ENCODE results near the gene PTPRJ. TPM values are rescaled to one million over a fixed set of nuclear protein-coding genes. Genes with fewer than 3 reads are reported as not detected.

PTPRJ gene
- total and polyA plus RNA-seq, 9 of the 15 experiments (the other 6 are each of a cell fraction or from before 2014, with no cell fraction given): 0.56 to 10.7 (median 4.8) TPM

GRCh38 chr11:48101044-48101733 is 120.8 kb downstream of the PTPRJ start:
- no peaks in the 10 kb centered on the region for H3K27me3 ChIP-seq (ENCODE audit: control insufficient read depth in 2 of 2, insufficient read depth in 2 of 2, low read length in 2 of 2)
- intact Hi-C loops (cut with micrococcal nuclease): no loop called here
- peak in 1 of 4 experiments; percentile 31 for DNase-seq (ENCODE audit: extremely low read depth in 1 of 4, low spot score in 3 of 4)
- peaks cover 10% of the 10 kb centered on the region; the same call in 1 of the 2 replicates for H4K20me1 ChIP-seq (replicated peaks; ENCODE audit: control insufficient read depth, insufficient read depth, low read length)
- H3K79me2 ChIP-seq (ENCODE audit: control insufficient read depth, insufficient read depth, low read length): no peaks in the 10 kb centered on the region
- in situ Hi-C loops (cut with MboI): loop anchor here (10.0 kb wide), 1 partner anchor 246 kb away; no protein-coding TSS in a partner anchor
- no TSS peak for BruUV-seq (replicated peaks)
- POLR2A ChIA-PET: interaction anchor here (0.7 to 1.5 kb wide), 3 partner anchors 9 to 273 kb away, joined by 3 to 6 read pairs (median 3); no protein-coding TSS in a partner anchor
- H3K36me3 ChIP-seq (ENCODE audit: control insufficient read depth, insufficient read depth, low read length): no peaks in the 10 kb centered on the region
- H3K27ac ChIP-seq (ENCODE audit: extremely low read depth, low read depth, low read length): no peak overlapping the region
- peak; percentile 60 for ATAC-seq
- FAIRE-seq: no peak
- H3K4me1 ChIP-seq (replicated peaks in 1 of 2; ENCODE audit: control insufficient read depth in 2 of 2, insufficient read depth in 2 of 2, low read length in 2 of 2): peaks cover 11 to 15% of the 10 kb centered on the region in 2 experiments; a peak in 4 of 5 replicates
- CTCF ChIA-PET (ENCODE audit: low intra/inter-chr PET ratio): no interaction called here
- WGBS (ENCODE audit: insufficient coverage, low coverage, missing lambda C conversion rate): 46% methylated on average over 11 of the region's 11 CpGs
- no peaks in the 10 kb centered on the region for H3K9me1 ChIP-seq (ENCODE audit: control insufficient read depth, insufficient read depth, low read length)
- no peak overlapping the region for H3K4me3 ChIP-seq
- peak overlapping the region in 1 of 2 experiments; percentile 32; a peak in 1 of 4 replicates for H3K9ac ChIP-seq (ENCODE audit: insufficient read depth in 1 of 2, low read depth in 2 of 2, low read length in 2 of 2)
- no peak overlapping the region for H2AFZ ChIP-seq (ENCODE audit: low read depth, low read length)
- H3K9me3 ChIP-seq (replicated peaks; ENCODE audit: control insufficient read depth, insufficient read depth, low read depth, low read length): no peaks in the 10 kb centered on the region
- TF ChIP-seq CHD1 (IDR thresholded peaks at IDR 0.05; ENCODE audit: low read length) (peak; percentile 35), CBX2 (IDR thresholded peaks at IDR 0.05; ENCODE audit: insufficient read depth, low read length, poor library complexity, severe bottlenecking) (no peak), HNRNPL (IDR thresholded peaks at IDR 0.05; ENCODE audit: low read depth, low read length) (no peak), TCF3 (CRISPR knock-in tag; IDR thresholded peaks at IDR 0.05) (peak; percentile 51), ZKSCAN1 (IDR thresholded peaks at IDR 0.05; ENCODE audit: low read depth, low read length) (peak; percentile 84)
- TF ChIP-seq, protein P1, sequence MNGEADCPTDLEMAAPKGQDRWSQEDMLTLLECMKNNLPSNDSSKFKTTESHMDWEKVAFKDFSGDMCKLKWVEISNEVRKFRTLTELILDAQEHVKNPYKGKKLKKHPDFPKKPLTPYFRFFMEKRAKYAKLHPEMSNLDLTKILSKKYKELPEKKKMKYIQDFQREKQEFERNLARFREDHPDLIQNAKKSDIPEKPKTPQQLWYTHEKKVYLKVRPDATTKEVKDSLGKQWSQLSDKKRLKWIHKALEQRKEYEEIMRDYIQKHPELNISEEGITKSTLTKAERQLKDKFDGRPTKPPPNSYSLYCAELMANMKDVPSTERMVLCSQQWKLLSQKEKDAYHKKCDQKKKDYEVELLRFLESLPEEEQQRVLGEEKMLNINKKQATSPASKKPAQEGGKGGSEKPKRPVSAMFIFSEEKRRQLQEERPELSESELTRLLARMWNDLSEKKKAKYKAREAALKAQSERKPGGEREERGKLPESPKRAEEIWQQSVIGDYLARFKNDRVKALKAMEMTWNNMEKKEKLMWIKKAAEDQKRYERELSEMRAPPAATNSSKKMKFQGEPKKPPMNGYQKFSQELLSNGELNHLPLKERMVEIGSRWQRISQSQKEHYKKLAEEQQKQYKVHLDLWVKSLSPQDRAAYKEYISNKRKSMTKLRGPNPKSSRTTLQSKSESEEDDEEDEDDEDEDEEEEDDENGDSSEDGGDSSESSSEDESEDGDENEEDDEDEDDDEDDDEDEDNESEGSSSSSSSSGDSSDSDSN (IDR thresholded peaks at IDR 0.05; ENCODE audit: borderline replicate concordance in 1 of 2, low read depth in 2 of 2, low read length in 2 of 2): peak in 1 of 2 experiments; percentile 54; a peak in 1 of 4 replicates
- H3K4me2 ChIP-seq (ENCODE audit: insufficient read depth, low read length): peak overlapping the region; percentile 1; the same call in 1 of the 2 replicates

All from K562 (cell line).